WTC11 (cell line): ENCODE data around the gene RRP1. TPM values are rescaled to one million over a fixed set of nuclear protein-coding genes. Genes with fewer than 3 reads are reported as not detected.

Experiments
- ATAC-seq: fragments of 200-7000 bp; cut with Tn5 transposase; 2 replicates; pipeline ENCODE4 v1.10.0; 2021; ENCODE audit warnings: mild to moderate bottlenecking, moderate library complexity
- CTCF ChIA-PET: fragments of 300-600 bp; sonication (Branson Sonifier 250); formaldehyde crosslinking; loops from one replicate; lab custom pipeline; 2021; ENCODE audit warnings: antibody characterized with exemption; lab: Charles Lee
- POLR2A ChIA-PET: fragments of 350-600 bp; sonication (Branson Sonifier 250); formaldehyde crosslinking; loops from one replicate; lab custom pipeline; 2021; ENCODE audit warnings: antibody characterized with exemption; lab: Charles Lee
- DNase-seq: peaks from one replicate; pipeline ENCODE4 v3.0.0; 2021; ENCODE audit warnings: low spot score
- H3K27ac Mint-ChIP-seq: 2 replicates; pipeline ENCODE4 v1.8.0; 2021; ENCODE audit warnings: mixed read lengths
- H3K27me3 Mint-ChIP-seq: 2 replicates; pipeline ENCODE4 v1.8.0; 2021; ENCODE audit warnings: low read depth, mild to moderate bottlenecking, moderate library complexity, mixed read lengths
- H3K36me3 Mint-ChIP-seq: 2 replicates; pipeline ENCODE4 v1.8.0; 2021; ENCODE audit warnings: mixed read lengths
- H3K4me1 Mint-ChIP-seq: 2 replicates; pipeline ENCODE4 v1.8.0; 2022; ENCODE audit warnings: mixed read lengths
- H3K4me3 Mint-ChIP-seq: 2 replicates; pipeline ENCODE4 v1.8.0; 2021; ENCODE audit warnings: mild to moderate bottlenecking, moderate library complexity, mixed read lengths
- H3K9me3 Mint-ChIP-seq: 2 replicates; pipeline ENCODE4 v1.8.0; 2021; ENCODE audit warnings: mixed read lengths
- ATF6 ChIP-seq: sonication (generic); formaldehyde crosslinking; IDR thresholded peaks from 2 replicates; pipeline ENCODE4 v1.8.1; 2023; ENCODE audit warnings: mild to moderate bottlenecking, missing genetic modification reagents
- CREB1 ChIP-seq: sonication (generic); formaldehyde crosslinking; IDR thresholded peaks from 2 replicates; pipeline ENCODE4 v1.8.0; 2023; ENCODE audit warnings: mild to moderate bottlenecking, missing genetic modification reagents
- E2F5 ChIP-seq: sonication (generic); formaldehyde crosslinking; IDR thresholded peaks from 2 replicates; pipeline ENCODE4 v1.8.1; 2022; ENCODE audit warnings: mild to moderate bottlenecking, moderate library complexity, missing genetic modification reagents
- ETV6 ChIP-seq: sonication (generic); formaldehyde crosslinking; IDR thresholded peaks from 2 replicates; pipeline ENCODE4 v1.8.1; 2022; ENCODE audit warnings: mild to moderate bottlenecking, missing genetic modification reagents
- FOXP1 ChIP-seq: sonication (generic); formaldehyde crosslinking; IDR thresholded peaks from 2 replicates; pipeline ENCODE4 v1.8.0; 2022; ENCODE audit warnings: missing genetic modification reagents, mild to moderate bottlenecking, moderate library complexity, borderline replicate concordance
- FOXP4 ChIP-seq: sonication (generic); formaldehyde crosslinking; IDR thresholded peaks from 2 replicates; pipeline ENCODE4 v1.8.0; 2022; ENCODE audit warnings: mild to moderate bottlenecking, missing genetic modification reagents
- GRHL2 ChIP-seq: fragments of 250-450 bp; sonication (Bioruptor Pico); IDR thresholded peaks from 2 replicates; pipeline ENCODE4 v1.8.0; 2022; ENCODE audit warnings: mild to moderate bottlenecking, moderate library complexity; ENCODE audit not compliant: insufficient replicate concordance, severe bottlenecking
- HMGA2 ChIP-seq: fragments of 250-450 bp; sonication (Bioruptor Pico); IDR thresholded peaks from 2 replicates; pipeline ENCODE4 v1.4.0; 2021; ENCODE audit warnings: mild to moderate bottlenecking, moderate library complexity
- HMGXB4 ChIP-seq: sonication (generic); formaldehyde crosslinking; IDR thresholded peaks from 2 replicates; pipeline ENCODE4 v1.8.1; 2023; ENCODE audit warnings: mild to moderate bottlenecking, moderate library complexity, missing genetic modification reagents
- MAX ChIP-seq: sonication (generic); formaldehyde crosslinking; IDR thresholded peaks from 2 replicates; pipeline ENCODE4 v1.8.0; 2022; ENCODE audit warnings: mild to moderate bottlenecking, missing genetic modification reagents
- MXD4 ChIP-seq: fragments of 250-450 bp; sonication (Bioruptor Pico); IDR thresholded peaks from 2 replicates; pipeline ENCODE4 v1.8.0; 2021; ENCODE audit warnings: mild to moderate bottlenecking, moderate library complexity, borderline replicate concordance
- NFATC4 ChIP-seq: fragments of 250-450 bp; sonication (Bioruptor Pico); IDR thresholded peaks from 2 replicates; pipeline ENCODE4 v1.9.0; 2021; ENCODE audit warnings: mild to moderate bottlenecking
- SMAD4 ChIP-seq: sonication (generic); formaldehyde crosslinking; IDR thresholded peaks from 2 replicates; pipeline ENCODE4 v1.8.0; 2022; ENCODE audit warnings: mild to moderate bottlenecking, missing genetic modification reagents
- SOX15 ChIP-seq: fragments of 250-450 bp; sonication (Bioruptor Pico); IDR thresholded peaks from 2 replicates; pipeline ENCODE4 v1.9.0; 2021; ENCODE audit warnings: mild to moderate bottlenecking
- TEAD4 ChIP-seq: sonication (generic); formaldehyde crosslinking; IDR thresholded peaks from 2 replicates; pipeline ENCODE4 v1.8.0; 2022; ENCODE audit warnings: mild to moderate bottlenecking, missing genetic modification reagents
- TP53 ChIP-seq: sonication (generic); formaldehyde crosslinking; IDR thresholded peaks from 2 replicates; pipeline ENCODE4 v1.8.1; 2023; ENCODE audit warnings: mild to moderate bottlenecking, missing genetic modification reagents
- USF2 ChIP-seq: sonication (generic); formaldehyde crosslinking; IDR thresholded peaks from 2 replicates; pipeline ENCODE4 v1.8.1; 2023; ENCODE audit warnings: mild to moderate bottlenecking, missing genetic modification reagents, moderate library complexity
- ZNF219 ChIP-seq: sonication (generic); formaldehyde crosslinking; IDR thresholded peaks from 2 replicates; pipeline ENCODE4 v1.8.0; 2023; ENCODE audit warnings: missing genetic modification reagents, mild to moderate bottlenecking, borderline replicate concordance
- ZSCAN18 ChIP-seq: fragments of 250-450 bp; sonication (Bioruptor Pico); IDR thresholded peaks from 2 replicates; pipeline ENCODE4 v2.1.2; 2022; ENCODE audit warnings: mild to moderate bottlenecking, moderate library complexity
- total RNA-seq: library from RNA; stranded (reverse); gene quantifications from 3 replicates; pipeline ENCODE4 v1.2.3, GENCODE V29; 2021

Gene RRP1
- total RNA-seq, 1 experiment from 2014 or later, result 53.0 TPM

GRCh38 chr21:43815107-43815613 is 25.8 kb downstream of the RRP1 start (continued):
- no peak for TF ChIP-seq USF2 (CRISPR knock-in tag)

- DNase-seq, result no peak
- Mint-ChIP-seq H3K27ac (no peak overlapping the region), H3K27me3 (no peaks in the 10 kb centered on the region), H3K9me3 (peaks cover 7% of the 10 kb centered on the region), H3K36me3 (peaks cover 14% of the 10 kb centered on the region; the same call in 1 of the 2 replicates), H3K4me1 (peaks cover 18% of the 10 kb centered on the region), H3K4me3 (no peak overlapping the region)
- no peak for TF ChIP-seq ZNF219 (CRISPR knock-in tag)
- no peak for TF ChIP-seq GRHL2 (CRISPR knock-in tag)
- TF ChIP-seq FOXP4 (CRISPR knock-in tag), result no peak
- TF ChIP-seq MXD4 (CRISPR knock-in tag), result no peak
- TF ChIP-seq ZSCAN18, result no peak
- no peak for TF ChIP-seq TEAD4 (CRISPR knock-in tag)
- no peak for TF ChIP-seq ATF6 (CRISPR knock-in tag)
- TF ChIP-seq TP53 (CRISPR knock-in tag), result no peak
- TF ChIP-seq SOX15 (CRISPR knock-in tag), result no peak
- no peak for TF ChIP-seq HMGA2 (CRISPR knock-in tag)
- no peak for TF ChIP-seq ETV6
- TF ChIP-seq CREB1 (CRISPR knock-in tag), result no peak
- TF ChIP-seq NFATC4 (CRISPR knock-in tag), result no peak
- no peak for TF ChIP-seq HMGXB4 (CRISPR knock-in tag)
- no peak for TF ChIP-seq SMAD4
- TF ChIP-seq USF2 (CRISPR knock-in tag), result no peak
- no peak for TF ChIP-seq MAX
- TF ChIP-seq E2F5 (CRISPR knock-in tag), result no peak
- TF ChIP-seq FOXP1 (CRISPR knock-in tag), result no peak
- ChIA-PET CTCF (interaction anchor here (1.0 to 4.0 kb wide), 13 partner anchors 9 to 176 kb away, joined by 3 to 40 read pairs (median 6); partner anchors contain the start of gene RRP1), POLR2A (no interaction called here)
- no peak for ATAC-seq
These were observed 26.6 kb downstream of the RRP1 start for GRCh38 chr21:43815991-43816390.
